SH-SY5Y (cell line): Measurements from ENCODE around the gene RNF166.

Experiments used
- GATA2 ChIP-seq: IDR thresholded peaks from 2 replicates; pipeline ENCODE4 v1.6.1; 2011; ENCODE audit warnings: mild to moderate bottlenecking, low read depth, low read length
- GATA3 ChIP-seq: IDR thresholded peaks from 2 replicates; pipeline ENCODE4 v1.6.1; 2011; ENCODE audit warnings: low read depth, mild to moderate bottlenecking, low read length, moderate library complexity

DNA sequence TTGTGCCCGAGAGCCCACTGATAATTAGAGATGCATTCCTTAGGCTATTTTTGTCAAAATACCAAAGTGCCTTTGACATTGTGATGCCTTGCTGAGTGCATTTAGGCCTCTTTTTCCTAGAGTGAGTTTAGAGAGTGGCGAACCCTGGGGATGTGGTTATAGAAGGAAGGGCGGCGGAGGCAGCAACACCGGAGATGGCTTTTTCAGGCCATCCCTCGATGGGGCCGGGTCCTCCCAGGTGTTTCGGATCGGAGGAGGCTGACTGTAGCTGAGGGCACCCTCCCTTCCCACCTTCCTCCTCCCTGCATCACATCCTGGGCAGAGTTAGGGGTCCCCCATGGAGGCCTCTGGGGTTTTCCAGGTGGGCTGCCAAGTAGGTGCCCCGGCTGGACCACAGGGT, 13.3 kb downstream of the RNF166 start:
- TF ChIP-seq GATA3, result no peak
- TF ChIP-seq GATA2, result no peak
